Cardiac muscle cell (in vitro differentiated cells and primary cell): Measurements from ENCODE around the gene CCNG2. TPM values are rescaled to one million over a fixed set of nuclear protein-coding genes. Genes with fewer than 3 reads are reported as not detected.

Source experiments
- DNase-seq, 2 donors: peaks; one replicate each; pipeline versions ENCODE4 v3.0.0 to v3.0.0-alpha.2; 2010 to 2017; ENCODE audit warnings: low read depth in 1 of 2, low spot score in 1 of 2
- H3K27ac ChIP-seq: fragments of 200-600 bp; sonication (generic); 2 replicates; pipeline ENCODE4 v1.5.1; 2016
- H3K27me3 ChIP-seq: fragments of 200-600 bp; sonication (generic); 2 replicates; pipeline ENCODE4 v1.6.0; 2016; ENCODE audit warnings: control low read depth
- H3K36me3 ChIP-seq: fragments of 200-600 bp; sonication (generic); 2 replicates; pipeline ENCODE4 v1.5.1; 2016; ENCODE audit warnings: control low read depth
- H3K4me1 ChIP-seq: fragments of 200-600 bp; sonication (generic); 2 replicates; pipeline ENCODE4 v1.8.1; 2017; ENCODE audit warnings: low read depth, mild to moderate bottlenecking, mixed run types
- H3K4me3 ChIP-seq: fragments of 200-600 bp; sonication (generic); 2 replicates; pipeline ENCODE4 v1.5.1; 2016; ENCODE audit warnings: mild to moderate bottlenecking
- H3K9me3 ChIP-seq: fragments of 200-600 bp; sonication (generic); 2 replicates; pipeline ENCODE4 v1.5.1; 2017; ENCODE audit warnings: low read depth, mild to moderate bottlenecking, control low read depth
- CTCF ChIP-seq: IDR thresholded peaks from 2 replicates; pipeline ENCODE4 v1.5.1; 2012; ENCODE audit warnings: low read depth, mild to moderate bottlenecking, low read length
- polyA plus RNA-seq: library from polyadenylated mRNA; unstranded; fragments of >200 nt; fragmentation: Nextera tagmentation; extraction: Ambion mirVana; gene quantifications from 2 replicates; pipeline ENCODE4 v1.2.1, GENCODE V29; 2016
- total RNA-seq: library from RNA; depleted of rRNA; stranded (reverse); fragments of >200 nt; gene quantifications from 2 replicates; pipeline ENCODE4 v1.2.3, GENCODE V29; 2016

Gene CCNG2
- total and polyA plus RNA-seq, 2 experiments from 2014 or later = 15.0 to 18.3 TPM

DNA sequence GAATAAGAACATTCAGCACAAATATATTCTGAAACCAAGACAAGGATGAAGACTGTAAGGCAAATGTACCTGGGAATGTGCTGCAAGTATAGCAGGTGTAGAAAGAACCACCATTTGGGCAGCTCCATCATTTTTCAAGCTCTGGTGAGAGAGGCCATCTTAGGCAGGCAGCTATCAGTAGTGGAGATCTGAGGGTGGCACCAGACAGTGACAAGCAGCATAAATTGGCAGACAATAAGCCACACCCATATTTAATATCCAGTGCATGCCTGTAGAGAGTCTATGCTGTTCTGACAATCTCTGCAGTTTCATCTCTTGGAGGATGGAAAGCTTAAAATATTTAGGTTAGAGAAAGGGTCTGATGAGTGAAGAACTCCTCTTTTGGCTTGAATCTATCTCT, 22.5 kb downstream of the CCNG2 start:
- Histone ChIP-seq H3K36me3 (no peaks in the 10 kb centered on the region), H3K4me3 (no peak overlapping the region), H3K27ac (no peak overlapping the region), H3K4me1 (no peaks in the 10 kb centered on the region), H3K27me3 (peaks cover 7% of the 10 kb centered on the region), H3K9me3 (no peaks in the 10 kb centered on the region)
- no peak for DNase-seq
- no peak for TF ChIP-seq CTCF

DNA sequence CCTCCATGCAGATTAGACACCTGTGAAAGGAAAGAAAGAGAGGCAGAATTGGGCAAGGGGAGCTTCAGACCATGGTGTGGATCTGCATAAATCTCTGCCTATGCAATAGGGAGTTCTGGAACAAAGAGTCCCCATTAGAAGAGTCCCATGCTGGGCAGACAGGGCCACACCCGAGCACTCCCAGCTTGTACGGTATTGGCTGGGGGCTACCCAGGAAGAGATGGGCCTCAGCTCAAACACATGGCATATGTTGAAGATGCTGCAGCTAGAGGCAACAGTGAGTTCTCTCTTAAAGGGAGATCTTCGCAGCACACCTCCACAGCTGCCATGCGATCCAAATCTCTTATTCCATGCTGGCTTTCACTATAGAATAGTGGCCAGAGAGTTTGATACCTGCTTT, 24.7 kb downstream of the CCNG2 start:
- Histone ChIP-seq H3K4me1 (no peaks in the 10 kb centered on the region), H3K36me3 (no peaks in the 10 kb centered on the region), H3K27me3 (peaks cover 10% of the 10 kb centered on the region), H3K4me3 (no peak overlapping the region), H3K27ac (no peak overlapping the region), H3K9me3 (no peaks in the 10 kb centered on the region)
- TF ChIP-seq CTCF = no peak
- no peak for DNase-seq

DNA sequence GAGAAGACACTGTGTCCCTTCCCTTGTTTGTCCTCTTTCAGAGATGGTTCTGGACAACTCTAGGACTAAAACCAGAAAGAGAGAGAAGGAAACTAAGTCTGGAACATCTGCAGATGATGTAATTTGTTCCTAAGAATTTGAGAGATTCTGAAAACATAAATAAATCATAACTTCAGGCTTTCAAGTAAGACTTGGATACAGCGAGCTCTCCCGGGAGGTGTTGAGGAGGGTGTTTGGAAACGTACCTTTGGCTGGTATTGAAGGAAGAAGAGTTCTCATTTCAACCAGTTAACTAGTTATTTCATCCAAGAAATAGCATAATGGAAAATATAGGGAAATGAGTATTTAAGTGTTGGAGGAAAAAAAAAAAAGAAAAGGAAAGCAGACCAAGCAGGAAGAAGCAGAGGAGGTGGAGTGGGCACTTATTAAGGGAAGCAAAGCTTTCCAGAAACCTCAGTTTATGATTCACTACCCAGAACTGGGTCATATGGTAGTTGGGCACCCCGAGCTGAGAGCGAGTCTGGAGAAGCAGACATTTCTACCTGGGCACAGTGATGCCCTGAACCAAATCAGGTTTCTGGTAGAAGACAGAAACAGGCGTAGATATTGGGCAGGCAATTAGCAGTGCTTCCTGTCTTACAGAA, 26.9 kb downstream of the CCNG2 start:
- no peak for DNase-seq
- Histone ChIP-seq H3K9me3 (no peaks in the 10 kb centered on the region), H3K4me3 (no peak overlapping the region), H3K4me1 (no peaks in the 10 kb centered on the region), H3K36me3 (no peaks in the 10 kb centered on the region), H3K27me3 (peaks cover 10% of the 10 kb centered on the region), H3K27ac (no peak overlapping the region)
- TF ChIP-seq CTCF = no peak

DNA sequence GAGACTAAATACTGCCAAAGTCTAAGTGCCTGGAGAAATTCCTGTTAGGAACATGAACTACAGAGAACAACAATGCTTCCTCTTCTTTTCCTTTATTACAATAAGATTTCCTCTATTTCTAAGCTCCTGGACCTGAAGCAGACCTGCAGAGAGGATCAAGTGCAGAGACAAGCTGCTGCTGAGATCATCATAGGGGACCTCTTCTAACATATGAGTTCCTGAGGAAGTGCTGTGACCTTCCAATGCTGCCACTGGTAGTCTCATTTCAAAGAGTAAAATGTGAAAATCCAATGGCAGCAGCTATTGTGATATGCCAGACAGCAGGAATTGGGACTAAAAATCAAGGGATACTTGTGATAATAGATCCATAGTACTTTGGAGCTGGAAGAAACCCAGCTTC, 28.0 kb downstream of the CCNG2 start:
- H3K27me3 ChIP-seq = peaks cover 10% of the 10 kb centered on the region
- no peaks in the 10 kb centered on the region for H3K36me3 ChIP-seq
- DNase-seq = no peak
- H3K27ac ChIP-seq = no peak overlapping the region
- no peaks in the 10 kb centered on the region for H3K9me3 ChIP-seq
- TF ChIP-seq CTCF = no peak
- H3K4me3 ChIP-seq = no peak overlapping the region
- H3K4me1 ChIP-seq = no peaks in the 10 kb centered on the region

DNA sequence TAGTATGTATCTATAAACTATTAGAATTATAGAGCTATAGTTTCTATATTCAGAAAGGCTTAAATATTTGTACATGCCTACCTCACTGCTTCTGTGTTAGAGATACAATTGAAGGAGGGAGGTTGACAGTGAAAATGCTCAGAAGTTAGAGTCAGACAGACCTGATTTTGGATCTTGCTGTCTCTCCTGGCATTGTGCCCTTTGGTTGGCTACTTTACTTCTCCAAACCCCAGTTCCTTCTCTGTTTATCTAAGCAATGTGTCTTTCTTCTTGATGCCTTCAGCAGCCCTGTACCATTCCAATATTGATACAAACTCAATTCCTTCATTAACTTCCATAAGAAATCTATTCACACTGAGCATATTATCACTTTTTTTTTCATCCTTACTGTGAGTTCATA, 28.7 kb downstream of the CCNG2 start:
- Histone ChIP-seq H3K27ac (no peak overlapping the region), H3K27me3 (peaks cover 10% of the 10 kb centered on the region), H3K36me3 (no peaks in the 10 kb centered on the region), H3K4me3 (no peak overlapping the region), H3K4me1 (no peaks in the 10 kb centered on the region), H3K9me3 (no peaks in the 10 kb centered on the region)
- DNase-seq = no peak
- TF ChIP-seq CTCF = no peak

DNA sequence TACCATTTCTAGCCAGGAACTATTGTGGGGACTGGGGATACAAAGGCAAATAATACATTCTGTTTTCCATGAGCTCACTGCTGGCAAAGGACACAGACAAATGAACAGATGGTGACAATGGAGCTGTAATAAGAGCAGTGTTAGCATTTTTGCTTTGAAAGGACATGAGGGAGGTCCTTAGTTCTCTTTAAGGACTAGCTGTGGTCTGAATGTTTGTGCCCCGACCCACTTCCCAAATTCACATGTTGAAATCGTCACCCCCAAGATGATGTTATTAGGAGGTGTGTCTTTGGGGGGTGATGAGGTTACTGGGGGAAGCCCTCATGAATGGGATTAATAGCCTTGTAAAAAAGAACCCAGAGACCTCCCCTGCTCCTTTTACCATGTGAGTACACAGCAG, 30.3 kb downstream of the CCNG2 start:
- H3K36me3 ChIP-seq = no peaks in the 10 kb centered on the region
- DNase-seq = no peak
- peaks cover 10% of the 10 kb centered on the region for H3K27me3 ChIP-seq
- no peaks in the 10 kb centered on the region for H3K4me1 ChIP-seq
- H3K9me3 ChIP-seq = no peaks in the 10 kb centered on the region
- H3K4me3 ChIP-seq = no peak overlapping the region
- no peak overlapping the region for H3K27ac ChIP-seq
- no peak for TF ChIP-seq CTCF
